Measurements from ENCODE around the gene ZNF138.

DNA sequence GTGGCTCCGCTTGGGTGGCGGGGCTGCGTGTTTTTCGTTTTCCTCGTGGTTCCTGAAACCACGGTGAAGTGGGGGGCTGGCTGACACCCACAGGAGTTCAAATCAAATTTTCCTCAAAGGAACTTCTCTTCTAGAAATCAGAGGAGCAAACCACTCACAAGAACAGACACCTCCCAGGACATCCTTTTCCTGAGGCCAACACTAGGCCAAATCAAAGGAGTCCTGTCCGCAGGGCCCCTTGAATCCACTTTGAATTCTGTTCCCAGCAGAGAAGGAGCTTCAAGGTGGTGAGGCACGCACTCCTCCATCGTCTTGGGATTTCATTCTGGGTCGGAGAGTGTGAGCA, 78.9 kb downstream of the ZNF138 start:
- TF ChIP-seq, protein P1, sequence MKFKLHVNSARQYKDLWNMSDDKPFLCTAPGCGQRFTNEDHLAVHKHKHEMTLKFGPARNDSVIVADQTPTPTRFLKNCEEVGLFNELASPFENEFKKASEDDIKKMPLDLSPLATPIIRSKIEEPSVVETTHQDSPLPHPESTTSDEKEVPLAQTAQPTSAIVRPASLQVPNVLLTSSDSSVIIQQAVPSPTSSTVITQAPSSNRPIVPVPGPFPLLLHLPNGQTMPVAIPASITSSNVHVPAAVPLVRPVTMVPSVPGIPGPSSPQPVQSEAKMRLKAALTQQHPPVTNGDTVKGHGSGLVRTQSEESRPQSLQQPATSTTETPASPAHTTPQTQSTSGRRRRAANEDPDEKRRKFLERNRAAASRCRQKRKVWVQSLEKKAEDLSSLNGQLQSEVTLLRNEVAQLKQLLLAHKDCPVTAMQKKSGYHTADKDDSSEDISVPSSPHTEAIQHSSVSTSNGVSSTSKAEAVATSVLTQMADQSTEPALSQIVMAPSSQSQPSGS (IDR thresholded peaks at IDR 0.05; ENCODE audit: low read length): no peak
- TF ChIP-seq TAF7 (optimal IDR thresholded peaks at IDR 0.05; ENCODE audit: borderline replicate concordance, low read depth, low read length): no peak
- TF ChIP-seq, protein P2, sequence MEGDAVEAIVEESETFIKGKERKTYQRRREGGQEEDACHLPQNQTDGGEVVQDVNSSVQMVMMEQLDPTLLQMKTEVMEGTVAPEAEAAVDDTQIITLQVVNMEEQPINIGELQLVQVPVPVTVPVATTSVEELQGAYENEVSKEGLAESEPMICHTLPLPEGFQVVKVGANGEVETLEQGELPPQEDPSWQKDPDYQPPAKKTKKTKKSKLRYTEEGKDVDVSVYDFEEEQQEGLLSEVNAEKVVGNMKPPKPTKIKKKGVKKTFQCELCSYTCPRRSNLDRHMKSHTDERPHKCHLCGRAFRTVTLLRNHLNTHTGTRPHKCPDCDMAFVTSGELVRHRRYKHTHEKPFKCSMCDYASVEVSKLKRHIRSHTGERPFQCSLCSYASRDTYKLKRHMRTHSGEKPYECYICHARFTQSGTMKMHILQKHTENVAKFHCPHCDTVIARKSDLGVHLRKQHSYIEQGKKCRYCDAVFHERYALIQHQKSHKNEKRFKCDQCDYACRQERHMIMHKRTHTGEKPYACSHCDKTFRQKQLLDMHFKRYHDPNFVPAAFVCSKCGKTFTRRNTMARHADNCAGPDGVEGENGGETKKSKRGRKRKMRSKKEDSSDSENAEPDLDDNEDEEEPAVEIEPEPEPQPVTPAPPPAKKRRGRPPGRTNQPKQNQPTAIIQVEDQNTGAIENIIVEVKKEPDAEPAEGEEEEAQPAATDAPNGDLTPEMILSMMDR (IDR thresholded peaks at IDR 0.05; ENCODE audit: control extremely low read depth in 1 of 3, insufficient read depth in 1 of 3, low read depth in 1 of 3, low read length in 3 of 3): no peak
- TF ChIP-seq GABPA (IDR thresholded peaks at IDR 0.05; ENCODE audit: borderline replicate concordance, insufficient read depth, low read length): no peak
- no peak for TF ChIP-seq POLR2AphosphoS5 (IDR thresholded peaks at IDR 0.05; ENCODE audit: low read depth, low read length)
- TF ChIP-seq POLR2A (IDR thresholded peaks at IDR 0.05; ENCODE audit: control extremely low read depth in 1 of 2, low read depth in 2 of 2, low read length in 2 of 2): no peak
- no peak for TF ChIP-seq SIN3A (conservative IDR thresholded peaks at IDR 0.05 in 1 of 2, IDR thresholded peaks at IDR 0.05 in 1 of 2; ENCODE audit: low read depth in 1 of 2, low read length in 2 of 2)
- TF ChIP-seq EZH2 (IDR thresholded peaks at IDR 0.05; ENCODE audit: low read depth, low read length, severe bottlenecking): no peak
- TF ChIP-seq EP300 (IDR thresholded peaks at IDR 0.05; ENCODE audit: borderline replicate concordance in 1 of 2, low read depth in 2 of 2, low read length in 2 of 2): no peak
- TF ChIP-seq JUN (IDR thresholded peaks at IDR 0.05; ENCODE audit: low read depth, low read length): no peak
- TF ChIP-seq BCL11A (IDR thresholded peaks at IDR 0.05; ENCODE audit: low read depth in 2 of 2, low read length in 2 of 2): no peak
- no peak for TF ChIP-seq ZNF274 (IDR thresholded peaks at IDR 0.05; ENCODE audit: borderline replicate concordance, extremely low read depth, low read length)
- no peak for TF ChIP-seq SP4 (IDR thresholded peaks at IDR 0.05; ENCODE audit: low read length)
